Measurements from ENCODE around the gene PCDHGA3.
A peak's percentile ranks its signal among the peaks of the same experiment; 100 is the strongest.

Gene PCDHGA3

DNA sequence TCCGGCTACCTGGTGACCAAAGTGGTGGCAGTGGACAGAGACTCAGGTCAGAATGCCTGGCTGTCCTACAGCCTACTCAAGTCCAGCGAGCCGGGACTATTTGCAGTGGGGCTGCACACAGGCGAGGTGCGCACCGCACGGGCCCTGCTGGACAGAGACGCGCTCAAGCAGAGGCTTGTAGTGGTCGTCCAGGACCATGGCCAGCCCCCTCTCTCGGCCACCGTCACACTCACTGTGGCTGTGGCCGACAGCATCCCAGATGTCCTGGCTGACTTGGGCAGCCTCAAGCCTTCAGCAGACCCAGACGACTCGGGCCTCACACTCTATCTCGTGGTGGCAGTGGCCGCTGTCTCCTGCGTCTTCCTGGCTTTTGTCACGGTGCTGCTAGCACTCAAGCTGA is 13.3 kb downstream of the PCDHGA3 start:
- no peaks in the 10 kb centered on the region for H3K4me1 ChIP-seq
- H3K4me3 ChIP-seq: no peak overlapping the region
- H3K27me3 ChIP-seq: no peaks in the 10 kb centered on the region
- no peaks in the 10 kb centered on the region for H4K20me1 ChIP-seq
- peaks cover 0 to 5% (median 0%) of the 10 kb centered on the region in 11 experiments; a peak in 1 of 22 replicates for H3K36me3 ChIP-seq
- no peak overlapping the region for H3K27ac ChIP-seq
- H3K4me2 ChIP-seq: no peak overlapping the region
- TF ChIP-seq Cebpa-rat (IDR thresholded peaks at IDR 0.05): no peak
- peaks cover 69 to 93% (median 81%) of the 10 kb centered on the region in 11 experiments for H3K9me3 ChIP-seq (replicated peaks in 1 of 11)
- H3K9ac ChIP-seq: no peak overlapping the region

DNA sequence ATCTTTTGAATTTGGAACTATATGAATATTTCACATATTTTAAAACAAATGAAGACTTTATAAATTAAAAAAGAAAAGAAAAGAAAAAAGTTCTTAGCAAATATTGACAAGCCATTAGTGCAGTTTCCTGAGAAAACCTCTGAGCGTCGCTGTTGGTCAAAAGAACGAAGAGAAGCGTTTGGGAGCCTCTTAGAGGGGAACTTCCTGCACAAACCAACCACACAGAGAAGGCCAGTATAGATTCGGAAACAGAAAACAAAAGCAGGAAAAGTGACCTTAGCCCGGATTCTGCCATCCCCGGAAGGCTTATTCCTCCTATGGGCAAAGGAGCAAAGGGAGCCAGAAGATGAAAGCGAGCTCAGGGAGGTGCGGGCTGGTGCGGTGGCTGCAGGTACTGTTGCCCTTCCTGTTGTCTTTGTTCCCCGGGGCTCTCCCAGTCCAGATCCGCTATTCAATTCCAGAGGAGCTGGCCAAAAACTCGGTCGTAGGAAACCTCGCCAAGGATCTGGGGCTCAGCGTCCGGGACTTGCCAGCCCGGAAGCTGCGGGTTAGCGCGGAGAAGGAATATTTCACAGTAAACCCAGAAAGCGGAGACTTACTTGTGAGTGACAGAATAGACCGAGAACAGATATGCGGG is 16.3 kb downstream of the PCDHGA3 start, which contains the start of gene PCDHGB2:
PCDHGB2 (plus strand) TSS at position 205 of the 637 bp plus-strand sequence; CDS start at position 347, 142 bp downstream.
- H3K27me3 ChIP-seq: no peaks in the 10 kb centered on the region
- no peak within 1 kb of the TSS for H3K4me2 ChIP-seq
- H3K9ac ChIP-seq: no peak within 1 kb of the TSS
- TF ChIP-seq Cebpa-rat (IDR thresholded peaks at IDR 0.05): no peak
- H3K36me3 ChIP-seq: peaks cover 0 to 8% (median 0%) of the 10 kb centered on the region in 11 experiments; a peak in 2 of 22 replicates
- H4K20me1 ChIP-seq: no peaks in the 10 kb centered on the region
- peak within 1 kb of the TSS in 1 of 11 experiments; percentile 15; a peak in 1 of 22 replicates for H3K27ac ChIP-seq
- H3K9me3 ChIP-seq (replicated peaks in 1 of 11): peaks cover 74 to 97% (median 89%) of the 10 kb centered on the region in 11 experiments
- no peaks in the 10 kb centered on the region; a peak in 1 of 20 replicates for H3K4me1 ChIP-seq
- H3K4me3 ChIP-seq: peak within 1 kb of the TSS in 8 of 10 experiments; percentile 9 to 44 (median 28); a peak in 7 of 20 replicates

DNA sequence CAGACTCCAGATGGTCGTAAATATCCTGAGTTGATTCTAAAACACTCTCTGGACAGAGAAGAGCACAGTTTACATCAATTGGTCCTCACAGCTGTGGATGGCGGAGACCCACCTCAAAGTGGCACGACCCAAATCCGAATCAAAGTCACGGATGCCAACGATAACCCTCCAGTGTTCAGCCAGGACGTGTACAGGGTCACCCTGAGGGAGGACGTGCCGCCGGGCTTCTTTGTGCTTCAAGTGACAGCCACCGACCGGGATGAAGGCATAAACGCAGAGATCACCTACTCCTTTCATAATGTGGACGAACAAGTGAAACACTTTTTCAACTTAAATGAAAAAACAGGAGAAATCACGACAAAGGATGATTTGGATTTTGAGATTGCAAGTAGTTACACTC is 17.1 kb downstream of the PCDHGA3 start:
- Histone ChIP-seq H3K9me3 (replicated peaks in 1 of 11) (peaks cover 74 to 97% (median 89%) of the 10 kb centered on the region in 11 experiments), H3K9ac (no peak overlapping the region), H3K4me3 (no peak overlapping the region), H4K20me1 (no peaks in the 10 kb centered on the region), H3K27ac (no peak overlapping the region), H3K4me2 (no peak overlapping the region), H3K36me3 (peaks cover 0 to 4% (median 0%) of the 10 kb centered on the region in 11 experiments; a peak in 2 of 22 replicates), H3K27me3 (no peaks in the 10 kb centered on the region), H3K4me1 (no peaks in the 10 kb centered on the region; a peak in 1 of 20 replicates)
- no peak for TF ChIP-seq Cebpa-rat (IDR thresholded peaks at IDR 0.05)

DNA sequence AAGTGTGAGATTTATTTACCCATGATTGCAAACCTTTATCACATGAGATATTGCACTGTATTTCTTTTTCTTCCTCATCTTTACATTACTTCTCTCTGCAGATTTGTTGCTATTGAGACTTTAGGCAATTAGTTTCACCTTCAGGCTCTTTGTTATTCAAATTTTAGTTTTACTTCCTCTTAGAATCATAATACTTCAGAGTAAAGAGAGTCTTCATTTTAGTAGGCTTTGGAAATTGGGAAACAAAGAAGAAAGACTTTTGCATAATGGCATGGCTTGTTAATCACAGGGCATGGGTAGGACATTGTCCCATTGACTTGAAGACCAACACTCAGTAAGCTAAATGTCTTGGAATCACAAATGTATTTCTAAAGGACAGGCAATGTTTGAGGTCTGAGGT is 19.1 kb downstream of the PCDHGA3 start:
- Histone ChIP-seq H4K20me1 (no peaks in the 10 kb centered on the region), H3K36me3 (peaks cover 0 to 6% (median 0%) of the 10 kb centered on the region in 11 experiments; a peak in 3 of 22 replicates)

DNA sequence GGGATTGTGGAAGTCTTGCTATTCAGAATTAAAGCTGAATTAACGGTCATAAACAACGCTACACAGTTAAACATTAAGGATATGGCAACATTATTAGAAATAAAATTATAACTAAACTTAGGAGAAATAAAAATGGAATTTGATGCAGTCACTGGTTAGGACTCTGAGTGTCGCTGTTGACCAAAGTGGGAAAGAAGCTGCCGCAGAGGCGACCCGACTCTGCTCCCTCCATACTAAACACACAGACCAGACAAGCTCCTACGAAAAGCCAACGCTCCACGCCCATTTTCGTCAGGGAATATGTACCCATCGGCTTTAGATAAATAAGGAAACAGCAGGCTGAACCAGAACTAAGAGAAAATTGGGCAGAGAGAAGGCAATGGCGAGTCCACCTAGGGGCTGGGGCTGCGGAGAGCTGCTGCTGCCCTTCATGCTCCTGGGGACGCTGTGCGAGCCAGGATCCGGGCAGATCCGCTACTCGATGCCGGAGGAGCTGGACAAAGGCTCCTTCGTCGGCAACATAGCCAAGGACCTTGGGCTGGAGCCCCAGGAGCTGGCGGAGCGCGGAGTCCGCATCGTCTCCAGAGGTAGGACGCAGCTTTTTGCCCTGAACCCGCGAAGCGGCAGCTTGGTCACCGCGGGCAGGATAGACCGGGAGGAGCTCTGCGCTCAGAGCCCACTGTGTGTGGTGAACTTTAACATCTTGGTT is 20.5 kb downstream of the PCDHGA3 start, which contains the start of gene PCDHGA5:
PCDHGA5 (plus strand) TSS at position 211 of the 709 bp plus-strand sequence; CDS start at position 380, 169 bp downstream.
- Histone ChIP-seq H3K27me3 (no peaks in the 10 kb centered on the region), H4K20me1 (no peaks in the 10 kb centered on the region), H3K9ac (no peak within 1 kb of the TSS), H3K4me1 (no peaks in the 10 kb centered on the region; a peak in 1 of 20 replicates), H3K27ac (no peak within 1 kb of the TSS), H3K9me3 (replicated peaks in 1 of 11) (peaks cover 75 to 85% (median 79%) of the 10 kb centered on the region in 11 experiments), H3K4me3 (no peak within 1 kb of the TSS), H3K36me3 (peaks cover 0 to 6% (median 0%) of the 10 kb centered on the region in 11 experiments; a peak in 3 of 22 replicates), H3K4me2 (no peak within 1 kb of the TSS)
- no peak for TF ChIP-seq Cebpa-rat (IDR thresholded peaks at IDR 0.05)

More for the DNA sequence above, 19.1 kb downstream of the PCDHGA3 start:
- no peak for TF ChIP-seq Cebpa-rat (IDR thresholded peaks at IDR 0.05)
- no peak overlapping the region for H3K9ac ChIP-seq
- H3K9me3 ChIP-seq (replicated peaks in 1 of 11): peaks cover 75 to 97% (median 85%) of the 10 kb centered on the region in 11 experiments
- no peak overlapping the region for H3K4me2 ChIP-seq
- H3K4me1 ChIP-seq: no peaks in the 10 kb centered on the region; a peak in 1 of 20 replicates
- no peaks in the 10 kb centered on the region for H3K27me3 ChIP-seq
- no peak overlapping the region for H3K4me3 ChIP-seq
- no peak overlapping the region for H3K27ac ChIP-seq

DNA sequence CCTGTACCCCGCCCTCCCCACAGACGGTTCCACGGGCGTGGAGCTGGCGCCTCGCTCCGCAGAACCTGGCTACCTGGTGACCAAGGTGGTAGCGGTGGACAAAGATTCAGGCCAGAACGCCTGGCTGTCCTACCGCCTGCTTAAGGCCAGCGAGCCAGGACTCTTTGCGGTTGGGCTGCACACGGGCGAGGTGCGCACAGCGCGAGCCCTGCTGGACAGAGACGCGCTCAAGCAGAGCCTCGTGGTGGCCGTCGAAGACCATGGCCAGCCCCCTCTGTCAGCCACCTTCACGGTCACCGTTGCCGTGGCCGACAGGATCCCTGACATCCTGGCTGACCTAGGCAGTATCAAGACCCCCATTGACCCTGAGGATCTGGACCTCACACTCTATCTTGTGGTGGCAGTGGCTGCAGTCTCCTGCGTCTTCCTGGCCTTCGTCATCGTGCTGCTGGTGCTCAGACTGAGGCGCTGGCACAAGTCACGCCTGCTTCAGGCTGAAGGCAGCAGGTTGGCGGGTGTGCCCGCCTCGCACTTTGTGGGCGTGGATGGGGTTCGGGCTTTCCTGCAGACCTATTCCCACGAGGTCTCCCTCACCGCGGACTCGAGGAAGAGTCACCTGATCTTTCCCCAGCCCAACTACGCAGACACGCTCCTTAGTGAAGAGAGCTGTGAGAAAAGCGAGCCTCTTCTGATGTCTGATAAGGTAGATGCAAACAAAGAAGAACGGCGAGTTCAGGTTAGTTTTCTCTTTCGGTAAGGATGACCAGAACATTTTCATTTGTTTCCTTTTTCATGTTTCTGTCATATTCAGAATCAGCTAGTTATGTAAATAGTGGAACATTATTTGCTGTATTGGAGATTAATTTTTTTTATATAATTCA is 22.6 kb downstream of the PCDHGA3 start:
- Histone ChIP-seq H3K9ac (no peak overlapping the region), H3K27me3 (peaks cover 0 to 6% (median 0%) of the 10 kb centered on the region in 11 experiments; a peak in 2 of 22 replicates), H4K20me1 (no peaks in the 10 kb centered on the region), H3K9me3 (replicated peaks in 1 of 11) (peaks cover 73 to 84% (median 75%) of the 10 kb centered on the region in 11 experiments), H3K36me3 (peaks cover 0 to 6% (median 0%) of the 10 kb centered on the region in 11 experiments; a peak in 3 of 22 replicates), H3K27ac (no peak overlapping the region), H3K4me2 (no peak overlapping the region), H3K4me3 (peak overlapping the region in 2 of 10 experiments; percentile 1 to 40; a peak in 2 of 20 replicates), H3K4me1 (no peaks in the 10 kb centered on the region; a peak in 1 of 20 replicates)
- no peak for TF ChIP-seq Cebpa-rat (IDR thresholded peaks at IDR 0.05)

DNA sequence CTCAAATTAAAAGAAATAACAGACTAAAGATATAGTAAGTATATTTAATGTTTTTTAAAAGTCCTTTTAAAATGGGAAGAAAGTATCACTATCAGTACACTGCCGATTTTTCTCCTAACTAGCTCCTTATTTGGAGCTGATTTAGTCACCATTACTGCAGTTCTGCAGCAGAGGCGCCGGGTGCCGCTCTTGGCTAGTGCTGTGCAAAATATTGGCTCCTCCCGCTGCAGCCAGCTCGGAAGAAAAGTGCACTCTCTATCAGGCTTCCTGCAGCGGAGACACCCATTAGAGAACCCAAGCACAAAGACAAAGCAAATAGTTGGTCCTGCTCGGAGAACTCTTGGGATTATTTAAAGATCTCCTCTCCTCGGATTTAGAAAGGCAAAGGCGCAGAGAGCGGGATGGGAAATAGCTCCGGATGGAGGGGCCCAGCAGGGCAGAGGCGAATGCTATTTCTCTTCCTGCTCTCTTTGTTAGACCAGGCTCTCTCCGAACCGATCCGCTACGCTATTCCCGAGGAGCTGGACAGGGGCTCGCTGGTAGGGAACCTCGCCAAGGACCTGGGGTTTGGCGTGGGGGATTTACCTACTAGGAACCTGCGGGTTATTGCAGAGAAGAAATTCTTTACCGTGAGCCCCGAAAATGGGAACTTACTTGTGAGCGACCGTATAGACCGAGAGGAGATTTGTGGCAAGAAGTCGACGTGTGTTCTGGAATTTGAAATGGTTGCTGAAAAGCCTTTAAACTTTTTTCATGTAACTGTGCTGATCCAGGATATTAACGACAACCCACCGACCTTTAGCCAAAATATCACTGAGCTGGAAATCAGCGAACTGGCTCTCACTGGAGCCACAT is 26.6 kb downstream of the PCDHGA3 start, which contains the start of gene PCDHGB3:
PCDHGB3 (plus strand) TSS at position 249 of the 855 bp plus-strand sequence; CDS start at position 402, 153 bp downstream.
- Histone ChIP-seq H3K4me1 (no peaks in the 10 kb centered on the region), H3K4me2 (no peak within 1 kb of the TSS), H3K9ac (no peak within 1 kb of the TSS), H3K4me3 (no peak within 1 kb of the TSS; a peak in 1 of 20 replicates), H3K9me3 (replicated peaks in 1 of 11) (peaks cover 74 to 85% (median 77%) of the 10 kb centered on the region in 11 experiments), H3K36me3 (peaks cover 0 to 9% (median 0%) of the 10 kb centered on the region in 11 experiments; a peak in 5 of 22 replicates), H4K20me1 (no peaks in the 10 kb centered on the region), H3K27me3 (peaks cover 0 to 6% (median 0%) of the 10 kb centered on the region in 11 experiments; a peak in 2 of 22 replicates), H3K27ac (no peak within 1 kb of the TSS)
- TF ChIP-seq Cebpa-rat (IDR thresholded peaks at IDR 0.05): no peak

Measured in BLaER1 treated with 17β-estradiol and CSF1 and Interleukin-3, amounts not matched to agents 10 nM and 100 nM (cell line).